Brain microvascular endothelial cell (primary cell): ENCODE data around the gene SNX15.

Experiments used
- DNase-seq: peaks from one replicate; pipeline ENCODE4 v3.0.0-alpha.2; 2020
- H3K27ac ChIP-seq: fragments of 250-450 bp; sonication (Bioruptor Pico); 2 replicates; pipeline ENCODE4 v1.5.1; 2020; ENCODE audit warnings: mild to moderate bottlenecking, moderate library complexity
- H3K27me3 ChIP-seq: fragments of 250-450 bp; sonication (Bioruptor Pico); replicated peaks from 2 replicates; pipeline ENCODE4 v1.5.1; 2020; ENCODE audit warnings: mild to moderate bottlenecking
- H3K36me3 ChIP-seq: fragments of 250-450 bp; sonication (Bioruptor Pico); replicated peaks from 2 replicates; pipeline ENCODE4 v1.5.1; 2020; ENCODE audit warnings: mild to moderate bottlenecking
- H3K4me3 ChIP-seq: 2 replicates; pipeline ENCODE4 v1.5.1; 2011; ENCODE audit warnings: low read depth, mild to moderate bottlenecking, control low read depth, low read length, moderate library complexity
- in situ Hi-C: cut with HindIII; loops from 2 replicates; pipeline ENCODE4 v1.10.0; 2017; ENCODE audit warnings: low sequenced_read_pairs, low pct_ligation_motif_present
- TF ChIP-seq, protein P1 (sequence below): IDR thresholded peaks from 2 replicates; pipeline ENCODE4 v1.5.1; 2011; ENCODE audit warnings: low read depth, mild to moderate bottlenecking, moderate library complexity, low read length, control low read depth, inconsistent platforms; ENCODE audit errors: missing control alignments

Gene SNX15

GRCh38 chr11:65034423-65034822, 7.2 kb downstream of the SNX15 start:
- in situ Hi-C loops = no loop called here
- no peak overlapping the region for H3K27ac ChIP-seq
- no peak for DNase-seq
- no peak overlapping the region for H3K4me3 ChIP-seq
- H3K36me3 ChIP-seq = peaks cover 12% of the 10 kb centered on the region
- TF ChIP-seq, protein P1, sequence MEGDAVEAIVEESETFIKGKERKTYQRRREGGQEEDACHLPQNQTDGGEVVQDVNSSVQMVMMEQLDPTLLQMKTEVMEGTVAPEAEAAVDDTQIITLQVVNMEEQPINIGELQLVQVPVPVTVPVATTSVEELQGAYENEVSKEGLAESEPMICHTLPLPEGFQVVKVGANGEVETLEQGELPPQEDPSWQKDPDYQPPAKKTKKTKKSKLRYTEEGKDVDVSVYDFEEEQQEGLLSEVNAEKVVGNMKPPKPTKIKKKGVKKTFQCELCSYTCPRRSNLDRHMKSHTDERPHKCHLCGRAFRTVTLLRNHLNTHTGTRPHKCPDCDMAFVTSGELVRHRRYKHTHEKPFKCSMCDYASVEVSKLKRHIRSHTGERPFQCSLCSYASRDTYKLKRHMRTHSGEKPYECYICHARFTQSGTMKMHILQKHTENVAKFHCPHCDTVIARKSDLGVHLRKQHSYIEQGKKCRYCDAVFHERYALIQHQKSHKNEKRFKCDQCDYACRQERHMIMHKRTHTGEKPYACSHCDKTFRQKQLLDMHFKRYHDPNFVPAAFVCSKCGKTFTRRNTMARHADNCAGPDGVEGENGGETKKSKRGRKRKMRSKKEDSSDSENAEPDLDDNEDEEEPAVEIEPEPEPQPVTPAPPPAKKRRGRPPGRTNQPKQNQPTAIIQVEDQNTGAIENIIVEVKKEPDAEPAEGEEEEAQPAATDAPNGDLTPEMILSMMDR = no peak
- H3K27me3 ChIP-seq = no peaks in the 10 kb centered on the region

GRCh38 chr11:65035579-65035978, 8.3 kb downstream of the SNX15 start:
- in situ Hi-C loops = no loop called here

DNA sequence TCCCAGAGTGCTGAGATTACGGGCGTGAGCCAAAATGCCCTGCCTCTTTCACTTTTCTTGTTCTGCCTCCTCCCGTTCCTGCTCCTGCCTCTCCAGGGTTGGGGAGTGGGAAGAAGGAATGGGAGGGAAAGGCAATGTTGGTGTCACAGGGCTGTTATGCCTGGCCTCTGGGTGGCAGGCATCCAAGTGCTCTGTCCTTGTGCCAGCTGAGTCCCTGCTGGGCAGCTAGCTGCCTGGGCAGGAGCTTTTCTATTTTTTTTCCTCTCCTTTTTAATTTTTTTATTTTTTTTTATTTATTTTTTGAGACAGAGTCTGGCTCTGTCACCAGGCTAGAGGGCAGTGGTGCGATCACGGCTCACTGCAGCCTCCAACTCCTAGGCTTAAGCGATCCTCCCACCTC, 9.7 kb downstream of the SNX15 start:
- peaks cover 12% of the 10 kb centered on the region for H3K36me3 ChIP-seq
- H3K27me3 ChIP-seq = no peaks in the 10 kb centered on the region
- in situ Hi-C loops = no loop called here
- no peak overlapping the region for H3K4me3 ChIP-seq
- TF ChIP-seq, protein P1 = no peak
- no peak overlapping the region for H3K27ac ChIP-seq
- DNase-seq = no peak

More at GRCh38 chr11:65035579-65035978, 8.3 kb downstream of the SNX15 start:
- Histone ChIP-seq H3K4me3 (no peak overlapping the region), H3K27me3 (no peaks in the 10 kb centered on the region), H3K36me3 (peaks cover 12% of the 10 kb centered on the region), H3K27ac (no peak overlapping the region)
- DNase-seq = no peak
- TF ChIP-seq, protein P1 = no peak

DNA sequence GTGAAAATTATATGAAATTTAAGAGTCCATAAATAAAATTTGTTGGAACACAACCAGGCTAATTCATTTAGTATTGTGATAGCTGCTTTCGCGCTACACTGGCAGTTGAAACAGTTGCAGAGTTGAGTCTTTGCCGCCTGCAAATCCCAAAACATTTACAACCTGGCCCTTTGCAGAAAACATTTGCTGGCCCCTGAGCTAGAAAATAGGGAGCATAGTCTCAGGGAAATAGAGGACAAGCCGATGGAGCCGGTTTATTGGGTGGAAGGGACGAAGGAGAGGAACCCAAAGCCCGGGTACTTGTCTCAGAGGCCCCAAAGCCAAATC, 13.2 kb downstream of the SNX15 start:
- Histone ChIP-seq H3K36me3 (peaks cover 6% of the 10 kb centered on the region), H3K27me3 (no peaks in the 10 kb centered on the region), H3K4me3 (peak overlapping the region; percentile 67), H3K27ac (peak overlapping the region; percentile 66)
- in situ Hi-C loops = no loop called here
- TF ChIP-seq, protein P1 = no peak
- DNase-seq = no peak

DNA sequence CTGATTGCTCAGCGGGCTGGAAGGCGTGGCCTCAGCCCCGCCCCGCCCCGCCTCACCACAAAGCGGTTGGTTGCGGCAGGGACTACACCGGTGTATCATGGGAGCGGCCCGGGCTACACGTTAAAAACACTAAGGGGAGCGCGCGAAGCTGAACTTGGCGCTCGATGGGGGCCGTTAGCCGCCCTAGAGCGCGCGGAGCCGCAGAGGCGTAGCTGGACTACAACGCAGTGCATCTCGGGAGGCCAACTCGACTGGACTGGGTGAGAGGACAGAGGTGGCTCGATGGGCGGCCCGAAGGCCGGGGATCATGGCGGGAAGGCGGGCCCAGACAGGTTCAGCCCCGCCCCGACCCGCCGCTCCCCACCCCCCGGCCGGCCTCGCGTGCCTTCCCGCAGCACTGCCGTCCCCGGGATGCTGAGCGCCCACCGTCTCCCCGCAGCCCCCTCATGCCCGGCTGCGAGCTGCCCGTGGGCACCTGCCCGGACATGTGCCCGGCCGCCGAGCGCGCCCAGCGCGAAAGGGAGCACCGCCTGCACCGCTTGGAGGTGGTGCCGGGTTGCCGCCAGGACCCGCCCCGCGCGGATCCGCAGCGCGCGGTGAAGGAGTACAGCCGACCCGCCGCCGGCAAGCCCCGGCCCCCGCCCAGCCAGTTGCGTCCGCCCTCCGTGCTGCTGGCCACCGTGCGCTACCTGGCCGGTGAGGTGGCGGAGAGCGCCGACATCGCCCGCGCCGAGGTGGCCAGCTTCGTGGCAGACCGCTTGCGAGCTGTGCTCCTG, 13.8 kb downstream of the SNX15 start, which contains the start of gene SAC3D1:
Gene SAC3D1, plus strand, starts transcription at position 364 of the 776 bp plus-strand sequence. Its CDS starts 83 bp downstream, at position 447.
- H3K36me3 ChIP-seq = peaks cover 6% of the 10 kb centered on the region
- TF ChIP-seq, protein P1 = no peak
- peak within 1 kb of the TSS; percentile 66 for H3K27ac ChIP-seq
- DNase-seq = peak; percentile 81
- H3K4me3 ChIP-seq = peak within 1 kb of the TSS; percentile 67
- H3K27me3 ChIP-seq = no peaks in the 10 kb centered on the region
- in situ Hi-C loops = no loop called here
